GM12878 (cell line): ENCODE data around the gene ARHGEF6. TPM values are rescaled to one million over a fixed set of nuclear protein-coding genes. Genes with fewer than 3 reads are reported as not detected.

ENCODE experiments used
- ATAC-seq: fragments of 200-7000 bp; cut with Tn5 transposase; 3 replicates; pipeline ENCODE4 v1.9.1; 2020; ENCODE audit warnings: mild to moderate bottlenecking, moderate library complexity
- Bru-seq: library from RNA; stranded (reverse); fragments of 400-500 nt; gene quantifications from one replicate; lab custom pipeline; 2021; lab: Mats Ljungman, UMichigan
- BruChase-seq, 2 experiments: library from RNA; stranded (reverse); fragments of 400-500 nt; gene quantifications; one replicate each; lab custom pipeline; 2021; lab: Mats Ljungman, UMichigan
- BruUV-seq: library from RNA; stranded (reverse); fragments of 400-500 nt; replicated peaks from 2 replicates; lab custom pipeline; 2021; lab: Mats Ljungman, UMichigan
- CTCF ChIA-PET: fragments of 300-600 bp; sonication (Branson Sonifier 250); formaldehyde crosslinking; extraction: SDS; loops from one replicate; lab custom pipeline; 2021; ENCODE audit warnings: inconsistent platforms; lab: Yijun Ruan, JAX
- POLR2A ChIA-PET: fragments of 350-600 bp; formaldehyde crosslinking; extraction: SDS; loops from one replicate; lab custom pipeline; 2021; ENCODE audit warnings: inconsistent platforms; lab: Charles Lee
- RAD21 ChIA-PET: fragments of 300-600 bp; sonication (Branson Sonifier 250); formaldehyde crosslinking; loops from one replicate; lab custom pipeline; 2023; ENCODE audit warnings: antibody characterized with exemption; ENCODE audit not compliant: unreplicated experiment; lab: Charles Lee
- SMC1A ChIA-PET: fragments of 300-600 bp; sonication (Branson Sonifier 250); formaldehyde crosslinking; loops from one replicate; lab custom pipeline; 2023; ENCODE audit not compliant: unreplicated experiment, uncharacterized antibody; lab: Charles Lee
- DNase-seq: peaks from one replicate; pipeline ENCODE4 v3.0.0-alpha.2; 2011; ENCODE audit warnings: low read depth, low spot score
- FAIRE-seq: peaks from 3 replicates; lab custom pipeline; 2011; peaks lifted over from hg19 to GRCh38; lab: Jason Lieb, UNC
- H2AFZ ChIP-seq: 2 replicates; pipeline ENCODE4 v1.6.0; 2011; ENCODE audit warnings: low read depth, low read length, control low read depth; ENCODE audit not compliant: control insufficient read depth
- H3K27ac ChIP-seq: 2 replicates; pipeline ENCODE4 v1.5.1; 2011; ENCODE audit warnings: control low read depth; ENCODE audit not compliant: control insufficient read depth, insufficient read depth
- H3K27me3 ChIP-seq, 2 experiments: replicated peaks in 1 of 2; 2 replicates each; pipeline versions ENCODE4 v1.6.0 to v1.6.1; 2011; ENCODE audit warnings: low read length in 1 of 2; ENCODE audit not compliant: control insufficient read depth in 2 of 2, insufficient read depth in 2 of 2
- H3K36me3 ChIP-seq, 2 experiments: 2 replicates each; pipeline ENCODE4 v1.5.1; 2011; ENCODE audit warnings: low read length in 1 of 2; ENCODE audit not compliant: control insufficient read depth in 2 of 2, insufficient read depth in 2 of 2
- H3K4me1 ChIP-seq: 2 replicates; pipeline ENCODE4 v1.6.1; 2011; ENCODE audit warnings: mild to moderate bottlenecking, low read length, moderate library complexity, mixed read lengths; ENCODE audit not compliant: control insufficient read depth, insufficient read depth
- H3K4me2 ChIP-seq: 2 replicates; pipeline ENCODE4 v1.6.0; 2011; ENCODE audit warnings: control low read depth; ENCODE audit not compliant: control insufficient read depth, insufficient read depth
- H3K4me3 ChIP-seq: fragments of 200-600 bp; sonication (generic); 2 replicates; pipeline ENCODE4 v1.5.1; 2016
- H3K79me2 ChIP-seq: 2 replicates; pipeline ENCODE4 v1.6.0; 2011; ENCODE audit warnings: low read length; ENCODE audit not compliant: control insufficient read depth, insufficient read depth
- H3K9ac ChIP-seq: 2 replicates; pipeline ENCODE4 v1.8.0; 2011; ENCODE audit warnings: low read length, control low read depth, mixed read lengths; ENCODE audit not compliant: control insufficient read depth, insufficient read depth
- H3K9me3 ChIP-seq: replicated peaks from 3 replicates; pipeline ENCODE4 v1.5.1; 2011; ENCODE audit warnings: mild to moderate bottlenecking, low read length; ENCODE audit not compliant: control insufficient read depth, insufficient read depth
- H4K20me1 ChIP-seq: 2 replicates; pipeline ENCODE4 v1.6.0; 2011; ENCODE audit not compliant: control insufficient read depth, insufficient read depth
- ETV6 ChIP-seq, 2 experiments: fragments of 450-650 bp in 1 of 2; IDR thresholded peaks in 1 of 2; conservative IDR thresholded peaks in 1 of 2; 2 replicates each; pipeline ENCODE4 v1.6.1; 2014; ENCODE audit warnings: antibody characterized with exemption in 1 of 2, borderline replicate concordance in 1 of 2, low read depth in 1 of 2, mild to moderate bottlenecking in 1 of 2, moderate library complexity in 1 of 2
- IKZF2 ChIP-seq, 2 experiments: fragments of 450-650 bp; IDR thresholded peaks; 2 replicates each; pipeline ENCODE4 v1.6.1; 2017; ENCODE audit warnings: mild to moderate bottlenecking in 2 of 2, moderate library complexity in 2 of 2
- POLR2A ChIP-seq: IDR thresholded peaks from 2 replicates; pipeline ENCODE4 v1.6.1; 2011; ENCODE audit warnings: low read depth, mild to moderate bottlenecking, low read length
- RUNX3 ChIP-seq: IDR thresholded peaks from 2 replicates; pipeline ENCODE4 v1.6.1; 2012; ENCODE audit warnings: low read length, inconsistent platforms
- TCF12 ChIP-seq: IDR thresholded peaks from 2 replicates; pipeline ENCODE4 v1.6.1; 2011; ENCODE audit warnings: low read depth, mild to moderate bottlenecking, low read length
- WGBS: methylation state at CpG from one replicate; pipeline ENCODE4 v1.1.6; 2016; ENCODE audit warnings: low lambda C conversion rate; ENCODE audit not compliant: insufficient replicate concordance, insufficient coverage; ENCODE audit errors: missing lambda C conversion rate; 5-methylcytosine and 5-hydroxymethylcytosine counted together
- in situ Hi-C: fragments of 300-500 bp; cut with MboI; formaldehyde crosslinking; loops from 9 replicates; pipeline ENCODE4 v1.14.3; 2018; ENCODE audit warnings: mixed read lengths
- intact Hi-C: fragments of 100-400 bp; cut with micrococcal nuclease; formaldehyde crosslinking; loops from one replicate; pipeline ENCODE4 v1.14.2; 2022; ENCODE audit not compliant: unreplicated experiment
- long read RNA-seq, 2 experiments: library from polyadenylated mRNA; unstranded; transcript quantifications; one replicate each; pipeline ENCODE4 v2.0.0, GENCODE V29; 2019 to 2020
- polyA minus RNA-seq, 3 experiments: library from RNA; depleted of rRNA, polyadenylated mRNA; stranded (reverse); fragments of >200 nt; gene quantifications; 2 replicates each; pipeline ENCODE4 v1.2.3, GENCODE V29; 2011
- polyA plus RNA-seq, 11 experiments: library from polyadenylated mRNA; depleted of rRNA in 4 of 11; unstranded in 6 of 11; stranded (reverse) in 5 of 11; fragments of >200 nt; fragmentation: Nextera tagmentation in 4 of 11; fragmentation: Illumina TruSeq in 1 of 11; extraction: Ambion mirVana in 4 of 11; extraction: Trizol in 1 of 11; gene quantifications; 1 replicate in 1 of 11; 2 replicates in 10 of 11; pipeline versions ENCODE4 v1.2.1 to v1.2.3, GENCODE V29; 2011 to 2016; ENCODE audit warnings: inconsistent platforms in 2 of 11, missing spikeins in 2 of 11, low read depth in 1 of 11
- total RNA-seq, 4 experiments: library from RNA; depleted of rRNA in 3 of 4; stranded (reverse); fragments of >200 nt in 3 of 4; fragmentation: Illumina TruSeq in 1 of 4; extraction: Trizol in 1 of 4; gene quantifications; 2 replicates each; pipeline versions ENCODE4 v1.2.1 to v1.2.3, GENCODE V29; 2013 to 2021

The ARHGEF6 gene, protein sequence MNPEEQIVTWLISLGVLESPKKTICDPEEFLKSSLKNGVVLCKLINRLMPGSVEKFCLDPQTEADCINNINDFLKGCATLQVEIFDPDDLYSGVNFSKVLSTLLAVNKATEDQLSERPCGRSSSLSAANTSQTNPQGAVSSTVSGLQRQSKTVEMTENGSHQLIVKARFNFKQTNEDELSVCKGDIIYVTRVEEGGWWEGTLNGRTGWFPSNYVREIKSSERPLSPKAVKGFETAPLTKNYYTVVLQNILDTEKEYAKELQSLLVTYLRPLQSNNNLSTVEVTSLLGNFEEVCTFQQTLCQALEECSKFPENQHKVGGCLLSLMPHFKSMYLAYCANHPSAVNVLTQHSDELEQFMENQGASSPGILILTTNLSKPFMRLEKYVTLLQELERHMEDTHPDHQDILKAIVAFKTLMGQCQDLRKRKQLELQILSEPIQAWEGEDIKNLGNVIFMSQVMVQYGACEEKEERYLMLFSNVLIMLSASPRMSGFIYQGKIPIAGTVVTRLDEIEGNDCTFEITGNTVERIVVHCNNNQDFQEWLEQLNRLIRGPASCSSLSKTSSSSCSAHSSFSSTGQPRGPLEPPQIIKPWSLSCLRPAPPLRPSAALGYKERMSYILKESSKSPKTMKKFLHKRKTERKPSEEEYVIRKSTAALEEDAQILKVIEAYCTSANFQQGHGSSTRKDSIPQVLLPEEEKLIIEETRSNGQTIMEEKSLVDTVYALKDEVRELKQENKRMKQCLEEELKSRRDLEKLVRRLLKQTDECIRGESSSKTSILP
- total RNA-seq (2013; cell fraction: nucleolus; rRNA removed): 22.3 and 23.5 TPM in 2 replicates
- 21.1 and 21.5 TPM in 2 replicates for total RNA-seq (2014; rRNA removed)
- 25.1 and 25.8 TPM in 2 replicates for total RNA-seq (2014; rRNA removed; fragmentation: Illumina TruSeq; extraction: Trizol)
- 18.8 and 18.9 TPM in 2 replicates for total RNA-seq (2021)
- polyA plus RNA-seq (2011; ENCODE audit: low read depth): 10.8 TPM
- polyA plus RNA-seq (2011; rRNA removed): 18.1 and 25.4 TPM in 2 replicates
- 9.3 and 10.1 TPM in 2 replicates for polyA plus RNA-seq (2011; cell fraction: cytosol; rRNA removed)
- 17.0 and 18.3 TPM in 2 replicates for polyA plus RNA-seq (2011; cell fraction: nucleus; rRNA removed)
- 12.9 and 15.3 TPM in 2 replicates for polyA plus RNA-seq (2012)
- polyA plus RNA-seq (2014; fragmentation: Illumina TruSeq; extraction: Trizol): 29.7 and 37.7 TPM in 2 replicates
- 1 to 10 TPM; 5.4 to 6.5 TPM for polyA plus RNA-seq (2014; fragmentation: Nextera tagmentation; extraction: Ambion mirVana)
- 16.2 and 17.9 TPM in 2 replicates for polyA plus RNA-seq (2014; rRNA removed)
- polyA plus RNA-seq (2016; fragmentation: Nextera tagmentation; extraction: Ambion mirVana): 10 to 100 TPM; 13.7 to 13.8 TPM
- 14.4 and 16.4 TPM in 2 replicates for polyA minus RNA-seq (2011; rRNA and poly(A)+ RNA removed)
- 4.4 and 5.7 TPM in 2 replicates for polyA minus RNA-seq (2011; cell fraction: cytosol; rRNA and poly(A)+ RNA removed)
- 5.8 and 6.6 TPM in 2 replicates for polyA minus RNA-seq (2011; cell fraction: nucleus; rRNA and poly(A)+ RNA removed)
- Bru-seq, nascent RNA: percentile 60 among the genes with signal in this experiment
- BruChase-seq, experiment 1, labeled RNA remaining after a 6-hour chase: percentile 64 among the genes with signal in this experiment
- BruChase-seq, experiment 2, labeled RNA remaining after a 2-hour chase: percentile 59 among the genes with signal in this experiment
- long read RNA-seq, experiment 1, full-length matches to known transcripts: 2 of 5 reads
- long read RNA-seq, experiment 1, partial matches to known transcripts: 1 of 5 reads
- long read RNA-seq, experiment 1, other reads (novel, unspliced or antisense): 2 of 5 reads
- long read RNA-seq, experiment 2, full-length matches to known transcripts: 1 of 34 reads
- long read RNA-seq, experiment 2, partial matches to known transcripts: 11 of 34 reads
- long read RNA-seq, experiment 2, other reads (novel, unspliced or antisense): 22 of 34 reads

DNA sequence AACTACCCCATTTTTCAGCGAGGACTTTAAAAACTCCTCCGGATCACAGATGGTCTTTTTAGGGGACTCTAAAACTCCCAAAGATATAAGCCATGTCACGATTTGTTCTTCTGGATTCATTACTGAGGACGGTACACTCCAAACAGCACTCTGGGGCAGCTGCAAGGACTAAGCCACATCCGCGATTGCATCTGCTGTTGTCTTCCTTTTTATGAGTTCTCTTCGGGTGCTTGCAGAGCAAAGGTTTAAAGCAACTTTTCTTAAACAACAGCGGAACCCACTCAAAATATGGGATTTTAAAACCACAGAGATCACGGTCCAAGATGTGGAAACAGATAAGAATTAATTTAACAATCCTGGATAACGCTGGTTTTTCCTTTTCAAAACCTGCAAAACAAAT, at the start of gene ARHGEF6:
ARHGEF6 (minus strand) TSS at position 170 of the 400 bp plus-strand sequence; CDS start at position 120, 50 bp downstream.
- H3K36me3 ChIP-seq: no peaks in the 10 kb centered on the region
- SMC1A ChIA-PET: interaction anchor here (1.2 to 2.1 kb wide), 2 partner anchors 30 to 65 kb away, joined by 3 to 8 read pairs; no protein-coding TSS in a partner anchor
- POLR2A ChIA-PET: interaction anchor here (0.6 to 1.3 kb wide), 2 partner anchors 13 to 23 kb away, joined by 3 to 5 read pairs; no protein-coding TSS in a partner anchor
- no peak for TF ChIP-seq POLR2A
- TF ChIP-seq TCF12: no peak
- TF ChIP-seq IKZF2 (IDR thresholded peaks at IDR 0.05): 0 out of 4 replicates have a peak, but pooled peaks of 1 of the 2 experiments have one; percentile 11
- peak; percentile 33 for TF ChIP-seq RUNX3
- TF ChIP-seq ETV6 (conservative IDR thresholded peaks at IDR 0.05 in 1 of 2, IDR thresholded peaks at IDR 0.05 in 1 of 2; ENCODE audit: borderline replicate concordance in 1 of 2, low read depth in 1 of 2): no peak
- RAD21 ChIA-PET: interaction anchor here (1.6 kb wide), 1 partner anchor 45 kb away, joined by 3 read pairs; no protein-coding TSS in a partner anchor
- DNase-seq (no peak), ATAC-seq (peak; percentile 63), FAIRE-seq (no peak)
- no peaks in the 10 kb centered on the region; the same call in 2 of the 3 replicates for H3K9me3 ChIP-seq
- 9% methylated on average over 10 of the region's 10 CpGs for WGBS
- H3K9ac ChIP-seq: peak within 1 kb of the TSS; percentile 16
- H3K27ac ChIP-seq: peak within 1 kb of the TSS; percentile 79
- CTCF ChIA-PET: no interaction called here
- intact Hi-C loops (loop anchor here (5.0 kb wide), 1 partner anchor 127 kb away; no protein-coding TSS in a partner anchor), in situ Hi-C loops (no loop called here)
- BruUV-seq: no TSS peak
- peak within 1 kb of the TSS; percentile 71 for H2AFZ ChIP-seq
- peaks cover 7% of the 10 kb centered on the region; the same call in 1 of the 2 replicates for H3K4me1 ChIP-seq
- peak within 1 kb of the TSS; percentile 49 for H3K4me3 ChIP-seq
- H3K27me3 ChIP-seq: no peaks in the 10 kb centered on the region
- peak within 1 kb of the TSS; percentile 56 for H3K4me2 ChIP-seq
- no peaks in the 10 kb centered on the region for H4K20me1 ChIP-seq
- H3K79me2 ChIP-seq: peaks cover 3% of the 10 kb centered on the region
